Measurements from ENCODE around the gene MOCS3. TPM values are rescaled to one million over a fixed set of nuclear protein-coding genes. Genes with fewer than 3 reads are reported as not detected.

Gene MOCS3
- total and polyA plus RNA-seq, 7 donors, result 1.2 to 3.9 (median 3.6) TPM

- no peak for DNase-seq
- Histone ChIP-seq H3K4me1 (no peaks in the 10 kb centered on the region), H3K9me3 (no peaks in the 10 kb centered on the region), H3K36me3 (no peaks in the 10 kb centered on the region), H3K27me3 (peaks cover 0 to 5% (median 3%) of the 10 kb centered on the region in 3 donors), H3K27ac (no peak overlapping the region), H3K4me3 (no peak overlapping the region)
- intact Hi-C loops (cut with DNase I), result no loop called here
- 49 to 63% methylated on average over 10 of the region's 10 CpGs for WGBS, 2 donors
- TF ChIP-seq POLR2A (IDR thresholded peaks at IDR 0.05) (no peak), EP300 (IDR thresholded peaks at IDR 0.05) (no peak), POLR2AphosphoS5 (IDR thresholded peaks at IDR 0.05) (no peak), CTCF (IDR thresholded peaks at IDR 0.05) (no peak)
These were observed 38.6 kb downstream of the MOCS3 start for GRCh38 chr20:50996901-50997865.

- H3K36me3 ChIP-seq, result no peaks in the 10 kb centered on the region
- WGBS, 2 donors, result 86 to 92% methylated on average over 4 of the region's 4 CpGs
- H3K9me3 ChIP-seq, result no peaks in the 10 kb centered on the region
- intact Hi-C loops (cut with DNase I), result no loop called here
- peaks cover 0 to 5% (median 3%) of the 10 kb centered on the region in 3 donors for H3K27me3 ChIP-seq
- no peak for DNase-seq
- no peak for TF ChIP-seq POLR2AphosphoS5 (IDR thresholded peaks at IDR 0.05)
- no peak for TF ChIP-seq POLR2A (IDR thresholded peaks at IDR 0.05)
- no peak for TF ChIP-seq CTCF (IDR thresholded peaks at IDR 0.05)
- TF ChIP-seq EP300 (IDR thresholded peaks at IDR 0.05), result no peak
- no peaks in the 10 kb centered on the region for H3K4me1 ChIP-seq
- H3K27ac ChIP-seq, result no peak overlapping the region
- H3K4me3 ChIP-seq, result no peak overlapping the region
These were observed 40.7 kb downstream of the MOCS3 start for GRCh38 chr20:50999355-50999754.

GRCh38 chr20:51001430-51002265, 43.0 kb downstream of the MOCS3 start:
- Histone ChIP-seq H3K9me3 (no peaks in the 10 kb centered on the region), H3K4me3 (no peak overlapping the region), H3K4me1 (no peaks in the 10 kb centered on the region), H3K27me3 (peaks cover 0 to 5% (median 3%) of the 10 kb centered on the region in 3 donors), H3K36me3 (no peaks in the 10 kb centered on the region), H3K27ac (no peak overlapping the region)
- DNase-seq, result no peak
- WGBS, 2 donors, result 82 to 83% methylated on average over 20 of the region's 20 CpGs
- TF ChIP-seq POLR2AphosphoS5 (IDR thresholded peaks at IDR 0.05), result no peak
- TF ChIP-seq CTCF (IDR thresholded peaks at IDR 0.05), result no peak
- TF ChIP-seq POLR2A (IDR thresholded peaks at IDR 0.05), result no peak
- no peak for TF ChIP-seq EP300 (IDR thresholded peaks at IDR 0.05)
- intact Hi-C loops (cut with DNase I), result no loop called here

GRCh38 chr20:51002633-51003032, 44.0 kb downstream of the MOCS3 start:
- no peak for DNase-seq
- intact Hi-C loops (cut with DNase I), result no loop called here
- no peak overlapping the region for H3K27ac ChIP-seq
- H3K4me1 ChIP-seq, result no peaks in the 10 kb centered on the region
- H3K4me3 ChIP-seq, result no peak overlapping the region
- 76 to 80% methylated on average over 7 of the region's 7 CpGs for WGBS, 2 donors
- H3K36me3 ChIP-seq, result no peaks in the 10 kb centered on the region
- no peak for TF ChIP-seq POLR2A (IDR thresholded peaks at IDR 0.05)
- no peak for TF ChIP-seq POLR2AphosphoS5 (IDR thresholded peaks at IDR 0.05)
- TF ChIP-seq CTCF (IDR thresholded peaks at IDR 0.05), result no peak
- TF ChIP-seq EP300 (IDR thresholded peaks at IDR 0.05), result no peak
- peaks cover 0 to 5% (median 3%) of the 10 kb centered on the region in 3 donors for H3K27me3 ChIP-seq
- H3K9me3 ChIP-seq, result no peaks in the 10 kb centered on the region

Data from sigmoid colon (tissue), 7 donors.